Measurements from ENCODE around the gene PTPN13.

DNA sequence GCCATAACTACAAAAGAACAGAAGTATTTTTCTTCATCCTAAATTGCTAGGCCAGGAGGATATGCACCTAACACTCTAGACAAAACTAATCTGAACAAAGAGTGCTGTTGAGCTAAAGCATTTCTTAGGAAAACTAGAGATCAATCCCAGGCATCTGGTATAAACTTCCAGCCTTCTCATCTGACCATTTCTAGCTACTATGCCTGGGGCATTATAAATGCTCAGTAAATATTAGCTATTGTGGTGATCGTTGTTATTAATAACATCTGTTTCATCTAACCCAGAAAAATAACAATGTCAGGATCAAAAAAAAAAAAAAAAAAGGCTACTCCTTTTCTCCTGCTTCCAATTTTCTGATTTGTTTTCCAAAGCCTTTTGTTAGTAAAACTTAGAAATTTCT, 262.8 kb downstream of the PTPN13 start:
- TF ChIP-seq CTCF (IDR thresholded peaks at IDR 0.05; ENCODE audit: low read depth, low read length, poor library complexity, severe bottlenecking) (no peak), EZH2phosphoT487 (IDR thresholded peaks at IDR 0.05; ENCODE audit: borderline replicate concordance, low read length) (no peak)

All from DOHH2 (cell line).